ENCODE measurements around the gene RCAN2.

The RCAN2 gene

DNA sequence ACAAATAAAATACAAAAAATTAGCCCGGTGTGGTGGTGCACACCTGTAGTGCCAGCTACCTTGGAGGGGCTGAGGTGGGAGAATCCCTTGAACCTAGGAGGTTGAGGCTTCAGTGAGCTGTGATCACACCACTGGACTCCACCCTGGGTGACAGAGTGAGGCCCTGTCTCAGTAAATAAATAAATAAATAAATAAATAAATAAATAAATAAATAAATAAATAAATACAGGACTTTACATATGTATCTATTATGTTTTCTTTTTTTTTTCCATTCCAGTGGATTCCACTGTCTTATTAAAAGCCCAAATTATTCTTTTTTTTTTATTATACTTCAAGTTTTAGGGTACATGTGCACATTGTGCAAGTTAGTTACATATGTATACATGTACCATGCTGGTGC lies 279.3 kb downstream of the RCAN2 start:
- TF ChIP-seq ZNF70 (CRISPR knock-in tag; IDR thresholded peaks at IDR 0.05): no peak
- no peak for TF ChIP-seq CSDC2 (CRISPR knock-in tag; IDR thresholded peaks at IDR 0.05)
- TF ChIP-seq OSR1 (CRISPR knock-in tag; IDR thresholded peaks at IDR 0.05): no peak
- no peak for TF ChIP-seq ZFP30 (CRISPR knock-in tag; IDR thresholded peaks at IDR 0.05)
- TF ChIP-seq, protein P1, sequence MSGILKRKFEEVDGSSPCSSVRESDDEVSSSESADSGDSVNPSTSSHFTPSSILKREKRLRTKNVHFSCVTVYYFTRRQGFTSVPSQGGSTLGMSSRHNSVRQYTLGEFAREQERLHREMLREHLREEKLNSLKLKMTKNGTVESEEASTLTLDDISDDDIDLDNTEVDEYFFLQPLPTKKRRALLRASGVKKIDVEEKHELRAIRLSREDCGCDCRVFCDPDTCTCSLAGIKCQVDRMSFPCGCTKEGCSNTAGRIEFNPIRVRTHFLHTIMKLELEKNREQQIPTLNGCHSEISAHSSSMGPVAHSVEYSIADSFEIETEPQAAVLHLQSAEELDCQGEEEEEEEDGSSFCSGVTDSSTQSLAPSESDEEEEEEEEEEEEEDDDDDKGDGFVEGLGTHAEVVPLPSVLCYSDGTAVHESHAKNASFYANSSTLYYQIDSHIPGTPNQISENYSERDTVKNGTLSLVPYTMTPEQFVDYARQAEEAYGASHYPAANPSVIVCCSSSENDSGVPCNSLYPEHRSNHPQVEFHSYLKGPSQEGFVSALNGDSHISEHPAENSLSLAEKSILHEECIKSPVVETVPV (CRISPR knock-in tag; IDR thresholded peaks at IDR 0.05): no peak
- TF ChIP-seq, protein P2, sequence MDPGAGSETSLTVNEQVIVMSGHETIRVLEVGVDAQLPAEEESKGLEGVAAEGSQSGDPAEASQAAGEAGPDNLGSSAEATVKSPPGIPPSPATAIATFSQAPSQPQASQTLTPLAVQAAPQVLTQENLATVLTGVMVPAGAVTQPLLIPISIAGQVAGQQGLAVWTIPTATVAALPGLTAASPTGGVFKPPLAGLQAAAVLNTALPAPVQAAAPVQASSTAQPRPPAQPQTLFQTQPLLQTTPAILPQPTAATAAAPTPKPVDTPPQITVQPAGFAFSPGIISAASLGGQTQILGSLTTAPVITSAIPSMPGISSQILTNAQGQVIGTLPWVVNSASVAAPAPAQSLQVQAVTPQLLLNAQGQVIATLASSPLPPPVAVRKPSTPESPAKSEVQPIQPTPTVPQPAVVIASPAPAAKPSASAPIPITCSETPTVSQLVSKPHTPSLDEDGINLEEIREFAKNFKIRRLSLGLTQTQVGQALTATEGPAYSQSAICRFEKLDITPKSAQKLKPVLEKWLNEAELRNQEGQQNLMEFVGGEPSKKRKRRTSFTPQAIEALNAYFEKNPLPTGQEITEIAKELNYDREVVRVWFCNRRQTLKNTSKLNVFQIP (CRISPR knock-in tag; IDR thresholded peaks at IDR 0.05; ENCODE audit: borderline replicate concordance, low read depth): no peak
- no peak for TF ChIP-seq ZNF565 (CRISPR knock-in tag; conservative IDR thresholded peaks at IDR 0.05; ENCODE audit: low read depth)
- TF ChIP-seq TCF4 (CRISPR knock-in tag; IDR thresholded peaks at IDR 0.05; ENCODE audit: borderline replicate concordance): no peak
- TF ChIP-seq, protein P3, sequence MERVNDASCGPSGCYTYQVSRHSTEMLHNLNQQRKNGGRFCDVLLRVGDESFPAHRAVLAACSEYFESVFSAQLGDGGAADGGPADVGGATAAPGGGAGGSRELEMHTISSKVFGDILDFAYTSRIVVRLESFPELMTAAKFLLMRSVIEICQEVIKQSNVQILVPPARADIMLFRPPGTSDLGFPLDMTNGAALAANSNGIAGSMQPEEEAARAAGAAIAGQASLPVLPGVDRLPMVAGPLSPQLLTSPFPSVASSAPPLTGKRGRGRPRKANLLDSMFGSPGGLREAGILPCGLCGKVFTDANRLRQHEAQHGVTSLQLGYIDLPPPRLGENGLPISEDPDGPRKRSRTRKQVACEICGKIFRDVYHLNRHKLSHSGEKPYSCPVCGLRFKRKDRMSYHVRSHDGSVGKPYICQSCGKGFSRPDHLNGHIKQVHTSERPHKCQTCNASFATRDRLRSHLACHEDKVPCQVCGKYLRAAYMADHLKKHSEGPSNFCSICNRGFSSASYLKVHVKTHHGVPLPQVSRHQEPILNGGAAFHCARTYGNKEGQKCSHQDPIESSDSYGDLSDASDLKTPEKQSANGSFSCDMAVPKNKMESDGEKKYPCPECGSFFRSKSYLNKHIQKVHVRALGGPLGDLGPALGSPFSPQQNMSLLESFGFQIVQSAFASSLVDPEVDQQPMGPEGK (CRISPR knock-in tag; IDR thresholded peaks at IDR 0.05; ENCODE audit: borderline replicate concordance): no peak
- TF ChIP-seq ISL1 (CRISPR knock-in tag; IDR thresholded peaks at IDR 0.05): no peak
- TF ChIP-seq ZNF8 (CRISPR knock-in tag; IDR thresholded peaks at IDR 0.05): no peak
- TF ChIP-seq ZC3H10 (CRISPR knock-in tag; IDR thresholded peaks at IDR 0.05): no peak
- TF ChIP-seq, protein P4, sequence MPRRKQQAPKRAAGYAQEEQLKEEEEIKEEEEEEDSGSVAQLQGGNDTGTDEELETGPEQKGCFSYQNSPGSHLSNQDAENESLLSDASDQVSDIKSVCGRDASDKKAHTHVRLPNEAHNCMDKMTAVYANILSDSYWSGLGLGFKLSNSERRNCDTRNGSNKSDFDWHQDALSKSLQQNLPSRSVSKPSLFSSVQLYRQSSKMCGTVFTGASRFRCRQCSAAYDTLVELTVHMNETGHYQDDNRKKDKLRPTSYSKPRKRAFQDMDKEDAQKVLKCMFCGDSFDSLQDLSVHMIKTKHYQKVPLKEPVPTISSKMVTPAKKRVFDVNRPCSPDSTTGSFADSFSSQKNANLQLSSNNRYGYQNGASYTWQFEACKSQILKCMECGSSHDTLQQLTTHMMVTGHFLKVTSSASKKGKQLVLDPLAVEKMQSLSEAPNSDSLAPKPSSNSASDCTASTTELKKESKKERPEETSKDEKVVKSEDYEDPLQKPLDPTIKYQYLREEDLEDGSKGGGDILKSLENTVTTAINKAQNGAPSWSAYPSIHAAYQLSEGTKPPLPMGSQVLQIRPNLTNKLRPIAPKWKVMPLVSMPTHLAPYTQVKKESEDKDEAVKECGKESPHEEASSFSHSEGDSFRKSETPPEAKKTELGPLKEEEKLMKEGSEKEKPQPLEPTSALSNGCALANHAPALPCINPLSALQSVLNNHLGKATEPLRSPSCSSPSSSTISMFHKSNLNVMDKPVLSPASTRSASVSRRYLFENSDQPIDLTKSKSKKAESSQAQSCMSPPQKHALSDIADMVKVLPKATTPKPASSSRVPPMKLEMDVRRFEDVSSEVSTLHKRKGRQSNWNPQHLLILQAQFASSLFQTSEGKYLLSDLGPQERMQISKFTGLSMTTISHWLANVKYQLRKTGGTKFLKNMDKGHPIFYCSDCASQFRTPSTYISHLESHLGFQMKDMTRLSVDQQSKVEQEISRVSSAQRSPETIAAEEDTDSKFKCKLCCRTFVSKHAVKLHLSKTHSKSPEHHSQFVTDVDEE (CRISPR knock-in tag; IDR thresholded peaks at IDR 0.05): no peak
- TF ChIP-seq GLIS3 (CRISPR knock-in tag; IDR thresholded peaks at IDR 0.05): no peak
- TF ChIP-seq TOX (CRISPR knock-in tag; IDR thresholded peaks at IDR 0.05; ENCODE audit: borderline replicate concordance): no peak
- no peak for TF ChIP-seq SNAI2 (CRISPR knock-in tag; IDR thresholded peaks at IDR 0.05)
- TF ChIP-seq, protein P5, sequence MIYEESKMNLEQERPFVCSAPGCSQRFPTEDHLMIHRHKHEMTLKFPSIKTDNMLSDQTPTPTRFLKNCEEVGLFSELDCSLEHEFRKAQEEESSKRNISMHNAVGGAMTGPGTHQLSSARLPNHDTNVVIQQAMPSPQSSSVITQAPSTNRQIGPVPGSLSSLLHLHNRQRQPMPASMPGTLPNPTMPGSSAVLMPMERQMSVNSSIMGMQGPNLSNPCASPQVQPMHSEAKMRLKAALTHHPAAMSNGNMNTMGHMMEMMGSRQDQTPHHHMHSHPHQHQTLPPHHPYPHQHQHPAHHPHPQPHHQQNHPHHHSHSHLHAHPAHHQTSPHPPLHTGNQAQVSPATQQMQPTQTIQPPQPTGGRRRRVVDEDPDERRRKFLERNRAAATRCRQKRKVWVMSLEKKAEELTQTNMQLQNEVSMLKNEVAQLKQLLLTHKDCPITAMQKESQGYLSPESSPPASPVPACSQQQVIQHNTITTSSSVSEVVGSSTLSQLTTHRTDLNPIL (CRISPR knock-in tag; IDR thresholded peaks at IDR 0.05; ENCODE audit: low read depth): no peak
- TF ChIP-seq PPARA (CRISPR knock-in tag; IDR thresholded peaks at IDR 0.05; ENCODE audit: borderline replicate concordance): no peak
- no peak for TF ChIP-seq ZFP3 (CRISPR knock-in tag; IDR thresholded peaks at IDR 0.05)
- TF ChIP-seq ARNTL (CRISPR knock-in tag; IDR thresholded peaks at IDR 0.05; ENCODE audit: borderline replicate concordance, low read depth): no peak
- ATAC-seq: no peak

DNA sequence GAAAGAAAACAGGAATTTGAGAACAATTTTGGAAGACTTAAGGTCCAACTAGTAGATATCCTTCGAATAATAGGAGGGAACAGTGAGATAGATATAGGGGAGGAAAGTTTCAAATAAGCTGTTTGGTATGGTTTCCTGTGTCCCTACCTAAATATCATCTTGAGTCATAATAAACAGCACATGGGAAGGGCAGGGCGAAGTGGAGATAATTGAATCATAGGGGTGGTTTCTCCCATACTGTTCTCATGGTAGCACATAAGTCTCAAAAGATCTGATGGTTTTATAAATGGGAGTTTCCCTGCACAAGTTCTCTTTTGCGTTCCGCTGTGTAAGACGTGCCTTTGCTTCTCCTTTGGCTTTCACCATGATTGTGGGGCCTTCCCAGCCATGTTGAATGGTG lies 281.0 kb downstream of the RCAN2 start:
- TF ChIP-seq RARB (CRISPR knock-in tag; IDR thresholded peaks at IDR 0.05): no peak
- TF ChIP-seq CSDC2 (CRISPR knock-in tag; IDR thresholded peaks at IDR 0.05): no peak
- no peak for TF ChIP-seq SNAI2 (CRISPR knock-in tag; IDR thresholded peaks at IDR 0.05)
- no peak for TF ChIP-seq ISL1 (CRISPR knock-in tag; IDR thresholded peaks at IDR 0.05)
- no peak for ATAC-seq

DNA sequence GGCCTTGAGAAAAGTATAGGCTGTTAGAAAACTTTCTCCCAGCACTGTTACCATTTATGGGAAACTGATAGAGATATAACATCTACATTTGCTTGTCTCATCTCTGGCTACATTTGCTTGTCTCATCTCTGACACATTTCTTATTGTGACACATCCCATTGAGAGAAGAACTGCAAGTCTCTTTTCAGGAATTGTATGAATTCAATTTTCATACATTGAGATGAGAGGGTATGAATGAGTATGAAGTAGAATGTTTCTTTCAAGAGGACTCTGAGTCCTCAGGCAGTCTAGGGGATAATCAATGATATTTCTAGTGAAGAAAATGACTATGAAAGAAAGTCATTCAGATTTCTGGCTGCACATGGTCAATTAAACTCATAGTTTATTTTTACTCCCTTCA lies 282.9 kb downstream of the RCAN2 start:
- TF ChIP-seq ZNF70 (CRISPR knock-in tag; IDR thresholded peaks at IDR 0.05): no peak
- TF ChIP-seq GLIS3 (CRISPR knock-in tag; IDR thresholded peaks at IDR 0.05): no peak
- no peak for ATAC-seq

All from SK-N-SH treated with all-trans-retinoic acid at 6 μM for 48 hours (cell line).